Karpas-422 (cell line): Measurements from ENCODE around the gene KLF11. TPM values are rescaled to one million over a fixed set of nuclear protein-coding genes. Genes with fewer than 3 reads are reported as not detected.

Experiments
- small RNA-seq: library from RNA; depleted of rRNA; stranded (forward); fragments of <200 nt; gene quantifications from one replicate; pipeline ENCODE3, GENCODE V24; 2014
- total RNA-seq: library from RNA; depleted of rRNA; stranded (reverse); fragments of >200 nt; shearing (Covaris generic); gene quantifications from 2 replicates; pipeline ENCODE4 v1.2.3, GENCODE V29; 2014; ENCODE audit warnings: low replicate concordance; rRNA removed

Gene KLF11
- total RNA-seq, 1 experiment from 2014 or later = not detected

Small RNA genes lying within 50 kb of the gene (small RNA-seq; reads per million reads assigned to genes)
- gene RF00568 = not detected

Other genes with a start within 250 kb of the KLF11 start
- gene TAF1B, start 200.1 kb upstream of the KLF11 start, total RNA-seq = 17.8 and 58.6 TPM in 2 replicates
- 1.3 TPM in 1 of 2 replicates, not detected in the other for gene GRHL1, start 91.9 kb upstream of the KLF11 start, total RNA-seq
- 0.54 TPM in 1 of 2 replicates, not detected in the other for gene CYS1, start 36.9 kb downstream of the KLF11 start, total RNA-seq
- gene RRM2, start 79.2 kb downstream of the KLF11 start, total RNA-seq = 22.6 and 24.8 TPM in 2 replicates